Gastrocnemius medialis (tissue), 4 donors: Measurements from ENCODE around the gene CENPO. TPM values are rescaled to one million over a fixed set of nuclear protein-coding genes. Genes with fewer than 3 reads are reported as not detected.
A peak's percentile ranks its signal among the peaks of the same experiment; 100 is the strongest.

Experiments
- ATAC-seq, 2 donors: fragments of 150-250 bp; one replicate each; pipeline ENCODE4 v1.9.1; 2016
- DNase-seq, 2 donors: peaks; one replicate each; pipeline ENCODE4 v3.0.0-alpha.2; 2019
- H3K27ac ChIP-seq, 4 donors: fragments of 200-600 bp; sonication (generic); 1 replicate in 1 of 4; 2 replicates in 3 of 4; pipeline ENCODE4 v1.5.1; 2016 to 2018; ENCODE audit warnings: mild to moderate bottlenecking in 2 of 4, moderate library complexity in 1 of 4
- H3K27me3 ChIP-seq, 3 donors: fragments of 200-600 bp; sonication (generic) in 2 of 3; 1 replicate in 1 of 3; 2 replicates in 2 of 3; pipeline versions ENCODE4 v1.5.1 to v1.6.0; 2016 to 2019; ENCODE audit warnings: mild to moderate bottlenecking in 1 of 3, moderate library complexity in 1 of 3
- H3K36me3 ChIP-seq, 2 donors: fragments of 200-600 bp; sonication (generic) in 1 of 2; one replicate each; pipeline ENCODE4 v1.5.1; 2017 to 2018
- H3K4me1 ChIP-seq, 2 donors: fragments of 200-600 bp; sonication (generic) in 1 of 2; one replicate each; pipeline ENCODE4 v1.5.1; 2016 to 2017; ENCODE audit warnings: mild to moderate bottlenecking in 2 of 2
- H3K4me3 ChIP-seq, 4 donors: fragments of 200-600 bp; sonication (generic) in 3 of 4; 1 replicate in 1 of 4; 2 replicates in 3 of 4; pipeline ENCODE4 v1.5.1; 2016 to 2019; ENCODE audit warnings: mild to moderate bottlenecking in 2 of 4
- H3K9me3 ChIP-seq, 3 donors: fragments of 200-600 bp; sonication (generic) in 2 of 3; 1 replicate in 1 of 3; 2 replicates in 2 of 3; pipeline ENCODE4 v1.5.1; 2016 to 2019
- POLR2A ChIP-seq, 2 donors: fragments of 450-650 bp; IDR thresholded peaks; one replicate each; pipeline ENCODE4 v1.6.1; 2017; ENCODE audit warnings: antibody characterized with exemption in 2 of 2, mild to moderate bottlenecking in 2 of 2, moderate library complexity in 2 of 2
- in situ Hi-C, 4 donors: fragments of 200-750 bp; cut with MboI; loops; one replicate each; pipeline versions ENCODE4 v1.15.0 to v1.8.0; 2017; ENCODE audit warnings: low sequenced_read_pairs in 4 of 4
- intact Hi-C: fragments of 100-400 bp; cut with DNase I; formaldehyde crosslinking; loops from one replicate; pipeline ENCODE4 v1.15.1; 2023; ENCODE audit warnings: low total_unique reads
- total RNA-seq, 4 donors: library from RNA; depleted of rRNA; stranded (reverse); fragments of >200 nt; gene quantifications; one replicate each; pipeline versions ENCODE4 v1.1.0 to v1.2.3, GENCODE V29; 2016
- TF ChIP-seq, protein P1 (sequence below), 5 experiments: fragments of 450-650 bp in 3 of 5; fragments of 200-600 bp in 2 of 5; sonication (generic) in 2 of 5; IDR thresholded peaks in 4 of 5; conservative IDR thresholded peaks in 1 of 5; 1 replicate in 4 of 5; 2 replicates in 1 of 5; pipeline ENCODE4 v1.5.1; 2016 to 2019; ENCODE audit warnings: antibody characterized with exemption in 5 of 5, mild to moderate bottlenecking in 3 of 5, moderate library complexity in 3 of 5

The CENPO gene
- total RNA-seq, 4 donors from 2014 or later = 1.2 to 3.6 (median 2.7) TPM

DNA sequence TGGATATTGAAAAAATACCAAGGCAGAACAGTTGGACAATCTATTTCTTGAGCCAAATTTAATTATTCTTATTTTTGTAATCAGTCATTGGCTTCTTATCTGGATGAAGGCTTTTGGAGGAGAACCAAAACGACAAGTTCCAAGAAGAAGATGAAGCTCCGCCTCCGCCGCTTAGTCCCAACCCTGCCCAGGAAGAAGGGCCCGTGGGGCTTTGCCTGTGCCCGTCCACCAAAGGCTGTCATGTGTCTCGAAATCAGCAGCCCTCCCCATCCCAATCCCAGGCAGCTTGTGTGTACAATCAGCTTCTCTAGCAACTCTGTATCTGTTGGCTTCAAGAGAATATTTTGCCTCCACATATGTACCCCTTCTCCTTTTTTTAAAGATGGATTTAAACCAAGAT is 24.6 kb upstream of the CENPO start:
- Histone ChIP-seq H3K36me3 (peaks cover 3 to 40% of the 10 kb centered on the region in 2 donors), H3K4me1 (no peaks in the 10 kb centered on the region), H3K4me3 (no peak overlapping the region), H3K27ac (no peak overlapping the region), H3K27me3 (no peaks in the 10 kb centered on the region), H3K9me3 (no peaks in the 10 kb centered on the region)
- peak in 1 of 2 donors; percentile 12 for DNase-seq
- no peak for ATAC-seq
- TF ChIP-seq POLR2A (IDR thresholded peaks at IDR 0.05) = no peak
- TF ChIP-seq, protein P1, sequence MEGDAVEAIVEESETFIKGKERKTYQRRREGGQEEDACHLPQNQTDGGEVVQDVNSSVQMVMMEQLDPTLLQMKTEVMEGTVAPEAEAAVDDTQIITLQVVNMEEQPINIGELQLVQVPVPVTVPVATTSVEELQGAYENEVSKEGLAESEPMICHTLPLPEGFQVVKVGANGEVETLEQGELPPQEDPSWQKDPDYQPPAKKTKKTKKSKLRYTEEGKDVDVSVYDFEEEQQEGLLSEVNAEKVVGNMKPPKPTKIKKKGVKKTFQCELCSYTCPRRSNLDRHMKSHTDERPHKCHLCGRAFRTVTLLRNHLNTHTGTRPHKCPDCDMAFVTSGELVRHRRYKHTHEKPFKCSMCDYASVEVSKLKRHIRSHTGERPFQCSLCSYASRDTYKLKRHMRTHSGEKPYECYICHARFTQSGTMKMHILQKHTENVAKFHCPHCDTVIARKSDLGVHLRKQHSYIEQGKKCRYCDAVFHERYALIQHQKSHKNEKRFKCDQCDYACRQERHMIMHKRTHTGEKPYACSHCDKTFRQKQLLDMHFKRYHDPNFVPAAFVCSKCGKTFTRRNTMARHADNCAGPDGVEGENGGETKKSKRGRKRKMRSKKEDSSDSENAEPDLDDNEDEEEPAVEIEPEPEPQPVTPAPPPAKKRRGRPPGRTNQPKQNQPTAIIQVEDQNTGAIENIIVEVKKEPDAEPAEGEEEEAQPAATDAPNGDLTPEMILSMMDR (IDR thresholded peaks at IDR 0.05 in 4 of 5, conservative IDR thresholded peaks at IDR 0.05 in 1 of 5) = no peak
- in situ Hi-C loops (no loop called here), intact Hi-C loops (no loop called here)

DNA sequence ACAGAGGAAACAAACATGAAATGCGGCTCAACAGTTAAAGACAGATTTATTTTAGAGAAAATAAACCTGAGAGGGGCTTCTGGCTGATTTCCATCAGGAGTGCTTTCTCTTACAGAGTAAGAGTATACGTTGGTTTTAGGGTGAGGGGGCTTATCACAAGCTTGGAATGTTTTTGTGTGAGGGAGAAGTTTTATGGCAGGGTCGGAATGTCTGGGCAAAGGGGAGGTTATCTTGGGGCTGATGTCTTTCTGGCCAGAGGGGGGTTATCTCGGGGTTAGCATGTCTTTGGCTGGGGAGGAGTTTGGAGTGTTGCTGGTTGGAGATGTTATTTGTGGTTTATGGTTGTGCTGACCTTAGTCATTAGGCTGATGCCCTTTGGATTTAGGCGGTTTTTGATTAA is 22.2 kb upstream of the CENPO start:
- intact Hi-C loops = no loop called here
- H3K36me3 ChIP-seq = peaks cover 0 to 26% of the 10 kb centered on the region in 2 donors
- no peaks in the 10 kb centered on the region for H3K4me1 ChIP-seq
- no peak overlapping the region for H3K27ac ChIP-seq
- ATAC-seq (no peak), DNase-seq (no peak)
- in situ Hi-C loops = no loop called here
- TF ChIP-seq, protein P1 (IDR thresholded peaks at IDR 0.05 in 4 of 5, conservative IDR thresholded peaks at IDR 0.05 in 1 of 5) = no peak
- TF ChIP-seq POLR2A (IDR thresholded peaks at IDR 0.05) = no peak
- no peaks in the 10 kb centered on the region for H3K27me3 ChIP-seq
- H3K4me3 ChIP-seq = no peak overlapping the region
- H3K9me3 ChIP-seq = no peaks in the 10 kb centered on the region

DNA sequence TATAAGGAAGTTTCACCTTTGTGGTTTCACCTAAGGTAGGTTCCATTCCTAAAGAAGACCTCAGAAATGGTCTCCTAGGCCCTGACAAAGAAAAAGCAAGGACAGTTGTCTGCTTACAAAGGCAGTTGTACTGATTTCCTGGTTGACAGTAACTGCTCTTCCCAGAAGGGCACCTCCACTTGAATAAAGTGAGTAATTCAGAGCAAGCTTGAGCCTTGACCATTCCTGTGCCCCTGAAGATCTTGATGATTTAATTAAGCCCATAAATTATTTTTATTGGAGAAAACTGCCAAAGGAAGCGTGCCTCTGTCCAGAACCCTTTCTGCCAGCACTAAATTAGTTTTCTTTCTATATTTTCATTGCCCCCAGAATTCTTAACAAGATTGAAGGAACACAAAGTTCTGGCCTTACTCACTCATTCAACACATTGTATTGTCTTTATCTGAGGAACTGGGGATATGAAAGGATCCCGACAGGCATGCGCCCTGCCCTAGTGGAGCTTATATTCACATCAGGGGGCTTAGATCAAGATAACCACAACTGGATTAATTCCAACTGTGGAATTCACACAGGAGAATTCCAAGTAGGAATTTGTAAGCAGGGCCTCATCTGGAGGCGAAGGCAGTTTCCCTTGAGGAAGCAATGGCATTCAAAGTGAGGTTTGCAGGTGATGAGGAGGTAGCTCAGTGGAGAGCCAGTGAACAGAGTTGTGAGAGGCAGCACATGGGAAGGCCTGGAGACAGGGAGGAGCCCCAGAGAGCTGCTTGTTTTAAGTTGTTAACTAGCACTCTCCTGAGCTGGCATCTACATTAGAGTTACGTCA is 21.2 kb upstream of the CENPO start:
- H3K4me1 ChIP-seq = no peaks in the 10 kb centered on the region
- ATAC-seq (no peak), DNase-seq (no peak)
- H3K9me3 ChIP-seq = no peaks in the 10 kb centered on the region
- in situ Hi-C loops (no loop called here), intact Hi-C loops (no loop called here)
- H3K4me3 ChIP-seq = no peak overlapping the region
- H3K27ac ChIP-seq = no peak overlapping the region
- no peaks in the 10 kb centered on the region for H3K27me3 ChIP-seq
- TF ChIP-seq POLR2A (IDR thresholded peaks at IDR 0.05) = no peak
- TF ChIP-seq, protein P1 (IDR thresholded peaks at IDR 0.05 in 4 of 5, conservative IDR thresholded peaks at IDR 0.05 in 1 of 5) = no peak
- peaks cover 0 to 26% of the 10 kb centered on the region in 2 donors for H3K36me3 ChIP-seq

DNA sequence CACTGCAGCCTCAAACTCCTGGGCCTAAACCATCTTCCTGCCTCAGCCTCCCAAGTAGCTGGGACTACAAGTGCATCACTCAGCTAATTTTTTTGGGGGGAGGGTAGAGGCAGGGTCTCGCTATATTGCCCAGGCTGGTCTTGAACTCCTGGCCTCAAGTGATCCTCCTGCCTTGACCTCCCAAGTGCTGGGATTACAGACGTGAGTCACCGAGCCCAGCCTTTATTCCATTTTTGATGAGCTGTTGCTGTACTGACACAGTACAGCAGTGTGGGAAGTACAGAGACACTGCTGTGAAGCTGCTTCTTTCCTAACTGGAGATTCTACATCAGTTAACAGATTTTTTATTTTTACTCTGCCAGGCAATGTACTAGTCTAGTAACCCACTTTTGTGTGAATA is 18.9 kb upstream of the CENPO start:
- intact Hi-C loops = no loop called here
- no peak overlapping the region for H3K4me3 ChIP-seq
- no peaks in the 10 kb centered on the region for H3K9me3 ChIP-seq
- ATAC-seq = peak in 1 of 2 donors; percentile 26
- TF ChIP-seq POLR2A (IDR thresholded peaks at IDR 0.05) = no peak
- TF ChIP-seq, protein P1 (IDR thresholded peaks at IDR 0.05 in 4 of 5, conservative IDR thresholded peaks at IDR 0.05 in 1 of 5) = no peak
- no peaks in the 10 kb centered on the region for H3K27me3 ChIP-seq
- H3K27ac ChIP-seq = no peak overlapping the region
- no peak for DNase-seq
- in situ Hi-C loops = no loop called here
- H3K4me1 ChIP-seq = no peaks in the 10 kb centered on the region
- H3K36me3 ChIP-seq = peaks cover 0 to 16% of the 10 kb centered on the region in 2 donors
